ENCODE results near the gene CBLIF.

CBLIF gene

DNA sequence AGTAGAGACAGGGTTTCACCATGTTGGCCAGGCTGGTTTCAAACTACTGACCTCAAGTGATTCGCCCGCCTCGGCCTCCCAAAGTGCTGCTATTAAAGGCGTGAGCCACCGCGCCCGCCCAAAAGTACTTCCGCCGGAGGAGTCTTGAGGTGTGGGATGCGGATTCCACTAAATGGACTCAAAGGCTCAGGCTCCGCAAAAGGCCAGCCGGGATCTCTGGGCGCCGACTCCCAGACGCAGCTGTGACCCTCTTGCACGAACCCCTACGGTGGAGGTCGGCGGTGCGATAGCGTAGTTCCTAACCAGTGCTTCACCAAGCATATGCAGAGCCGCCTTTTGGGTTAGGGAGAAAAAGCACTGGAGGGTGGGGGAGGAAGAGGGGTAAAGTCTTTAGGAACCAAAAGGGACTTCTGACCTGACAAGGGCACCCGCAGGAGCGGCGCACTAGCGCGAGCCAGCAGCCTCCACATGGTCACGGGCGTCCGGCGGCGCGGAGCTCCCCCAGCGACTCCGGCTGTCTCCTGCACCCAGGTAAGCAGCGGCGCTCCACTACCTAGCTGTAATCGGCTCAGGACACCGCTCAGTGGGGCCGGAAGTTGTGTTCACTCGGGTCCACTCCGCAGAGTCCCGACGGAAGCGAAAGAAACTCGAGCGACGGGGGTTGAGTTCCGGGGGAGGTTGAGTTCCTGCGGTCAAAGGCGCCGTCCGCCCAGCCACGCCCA, 34.9 kb downstream of the CBLIF start, which contains the start of gene MRPL16:
TSS of gene MRPL16 (minus strand) at position 590 of the 722 bp plus-strand sequence. CDS start at position 470, 120 bp downstream.
- H3K9me3 ChIP-seq (ENCODE audit: insufficient read depth, low read length, severe bottlenecking): peaks cover 2% of the 10 kb centered on the region
- no peaks in the 10 kb centered on the region for H3K27me3 ChIP-seq (ENCODE audit: insufficient read depth, low read length, poor library complexity)
- H4K20me1 ChIP-seq (ENCODE audit: insufficient read depth, low read length): no peaks in the 10 kb centered on the region
- DNase-seq: peak; percentile 89
- H3K4me3 ChIP-seq (ENCODE audit: low read depth in 1 of 2, low read length in 2 of 2): peak within 1 kb of the TSS; percentile 75 to 94
- TF ChIP-seq, protein P1, sequence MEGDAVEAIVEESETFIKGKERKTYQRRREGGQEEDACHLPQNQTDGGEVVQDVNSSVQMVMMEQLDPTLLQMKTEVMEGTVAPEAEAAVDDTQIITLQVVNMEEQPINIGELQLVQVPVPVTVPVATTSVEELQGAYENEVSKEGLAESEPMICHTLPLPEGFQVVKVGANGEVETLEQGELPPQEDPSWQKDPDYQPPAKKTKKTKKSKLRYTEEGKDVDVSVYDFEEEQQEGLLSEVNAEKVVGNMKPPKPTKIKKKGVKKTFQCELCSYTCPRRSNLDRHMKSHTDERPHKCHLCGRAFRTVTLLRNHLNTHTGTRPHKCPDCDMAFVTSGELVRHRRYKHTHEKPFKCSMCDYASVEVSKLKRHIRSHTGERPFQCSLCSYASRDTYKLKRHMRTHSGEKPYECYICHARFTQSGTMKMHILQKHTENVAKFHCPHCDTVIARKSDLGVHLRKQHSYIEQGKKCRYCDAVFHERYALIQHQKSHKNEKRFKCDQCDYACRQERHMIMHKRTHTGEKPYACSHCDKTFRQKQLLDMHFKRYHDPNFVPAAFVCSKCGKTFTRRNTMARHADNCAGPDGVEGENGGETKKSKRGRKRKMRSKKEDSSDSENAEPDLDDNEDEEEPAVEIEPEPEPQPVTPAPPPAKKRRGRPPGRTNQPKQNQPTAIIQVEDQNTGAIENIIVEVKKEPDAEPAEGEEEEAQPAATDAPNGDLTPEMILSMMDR (IDR thresholded peaks at IDR 0.05; ENCODE audit: borderline replicate concordance, extremely low read depth, low read length, poor library complexity, severe bottlenecking): peak; percentile 27
- TF ChIP-seq EZH2 (IDR thresholded peaks at IDR 0.05; ENCODE audit: borderline replicate concordance, low read depth, low read length, severe bottlenecking): no peak
- H3K36me3 ChIP-seq (ENCODE audit: insufficient read depth, low read length): peaks cover 41% of the 10 kb centered on the region
- peak within 1 kb of the TSS; percentile 92 for H2AFZ ChIP-seq (ENCODE audit: low read depth, low read length)
- ATAC-seq (ENCODE audit: insufficient read depth, low read depth): peak; percentile 95
- H3K4me2 ChIP-seq (ENCODE audit: insufficient read depth, low read length): peak within 1 kb of the TSS; percentile 95
- H3K79me2 ChIP-seq (ENCODE audit: insufficient read depth, low read length): peaks cover 27% of the 10 kb centered on the region
- H3K4me1 ChIP-seq (ENCODE audit: insufficient read depth, low read length): peaks cover 41% of the 10 kb centered on the region
- peak within 1 kb of the TSS; percentile 81 for H3K27ac ChIP-seq (ENCODE audit: low read length)
- H3K9ac ChIP-seq (ENCODE audit: low read depth, low read length): peak within 1 kb of the TSS; percentile 92

- Histone ChIP-seq H3K27ac (ENCODE audit: low read length) (no peak overlapping the region), H3K79me2 (ENCODE audit: insufficient read depth, low read length) (peaks cover 27% of the 10 kb centered on the region), H3K36me3 (ENCODE audit: insufficient read depth, low read length) (peaks cover 41% of the 10 kb centered on the region), H3K9ac (ENCODE audit: low read depth, low read length) (no peak overlapping the region), H3K27me3 (ENCODE audit: insufficient read depth, low read length, poor library complexity) (no peaks in the 10 kb centered on the region), H3K9me3 (ENCODE audit: insufficient read depth, low read length, severe bottlenecking) (no peaks in the 10 kb centered on the region), H4K20me1 (ENCODE audit: insufficient read depth, low read length) (no peaks in the 10 kb centered on the region), H2AFZ (ENCODE audit: low read depth, low read length) (no peak overlapping the region), H3K4me1 (ENCODE audit: insufficient read depth, low read length) (peaks cover 22% of the 10 kb centered on the region), H3K4me3 (ENCODE audit: low read depth in 1 of 2, low read length in 2 of 2) (no peak overlapping the region), H3K4me2 (ENCODE audit: insufficient read depth, low read length) (no peak overlapping the region)
- no peak for ATAC-seq (ENCODE audit: insufficient read depth, low read depth)
- no peak for TF ChIP-seq EZH2 (IDR thresholded peaks at IDR 0.05; ENCODE audit: borderline replicate concordance, low read depth, low read length, severe bottlenecking)
- TF ChIP-seq, protein P1 (IDR thresholded peaks at IDR 0.05; ENCODE audit: borderline replicate concordance, extremely low read depth, low read length, poor library complexity, severe bottlenecking): no peak
- DNase-seq: no peak
Observed at GRCh38 chr11:59807047-59807610, 38.2 kb downstream of the CBLIF start.

DNA sequence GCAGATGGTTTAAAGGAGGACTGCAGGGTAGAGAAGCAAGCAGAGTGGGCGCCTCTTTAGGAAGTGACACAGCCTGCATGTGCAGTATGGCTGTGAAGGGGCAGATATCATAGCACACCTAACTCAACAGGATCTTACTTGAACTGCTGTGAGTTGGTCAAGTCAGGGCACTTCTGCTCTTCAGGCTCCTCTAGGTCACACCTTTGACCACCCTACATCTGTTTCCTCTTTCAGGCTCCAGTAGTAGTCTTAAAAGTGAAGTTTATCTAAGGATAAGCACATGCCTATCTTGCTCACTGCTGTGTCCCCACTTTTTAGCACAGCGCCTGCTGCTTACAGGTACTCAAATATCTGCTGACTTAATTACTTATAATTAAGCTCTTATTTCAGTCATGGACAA, 41.2 kb downstream of the CBLIF start:
- no peak overlapping the region for H3K4me2 ChIP-seq (ENCODE audit: insufficient read depth, low read length)
- H3K79me2 ChIP-seq (ENCODE audit: insufficient read depth, low read length): peaks cover 5% of the 10 kb centered on the region; the same call in 1 of the 2 replicates
- H3K9me3 ChIP-seq (ENCODE audit: insufficient read depth, low read length, severe bottlenecking): no peaks in the 10 kb centered on the region
- H3K27me3 ChIP-seq (ENCODE audit: insufficient read depth, low read length, poor library complexity): no peaks in the 10 kb centered on the region
- TF ChIP-seq, protein P1 (IDR thresholded peaks at IDR 0.05; ENCODE audit: borderline replicate concordance, extremely low read depth, low read length, poor library complexity, severe bottlenecking): no peak
- no peak for TF ChIP-seq EZH2 (IDR thresholded peaks at IDR 0.05; ENCODE audit: borderline replicate concordance, low read depth, low read length, severe bottlenecking)
- peaks cover 6% of the 10 kb centered on the region for H3K4me1 ChIP-seq (ENCODE audit: insufficient read depth, low read length)
- no peak overlapping the region for H3K4me3 ChIP-seq (ENCODE audit: low read depth in 1 of 2, low read length in 2 of 2)
- no peak overlapping the region for H3K27ac ChIP-seq (ENCODE audit: low read length)
- H3K36me3 ChIP-seq (ENCODE audit: insufficient read depth, low read length): peaks cover 37% of the 10 kb centered on the region
- ATAC-seq (ENCODE audit: insufficient read depth, low read depth) (0 out of 3 replicates have a peak, but pooled peaks have one; percentile 14), DNase-seq (no peak)
- H3K9ac ChIP-seq (ENCODE audit: low read depth, low read length): no peak overlapping the region
- no peaks in the 10 kb centered on the region for H4K20me1 ChIP-seq (ENCODE audit: insufficient read depth, low read length)
- no peak overlapping the region for H2AFZ ChIP-seq (ENCODE audit: low read depth, low read length)

All from DND-41 (cell line).